Measurements from ENCODE around the gene ANKRD13A.
"Not testable (repeated sequence)": the region's sequence is repeated elsewhere in the genome, so short reads cannot be mapped to it uniquely, and the experiment has no call there.

Gene ANKRD13A

GRCh38 chr12:110038741-110039084, 39.5 kb downstream of the ANKRD13A start:
- no peak overlapping the region for H3K4me3 ChIP-seq (ENCODE audit: low read depth, low read length)
- no peak for DNase-seq (ENCODE audit: low read depth)

DNA sequence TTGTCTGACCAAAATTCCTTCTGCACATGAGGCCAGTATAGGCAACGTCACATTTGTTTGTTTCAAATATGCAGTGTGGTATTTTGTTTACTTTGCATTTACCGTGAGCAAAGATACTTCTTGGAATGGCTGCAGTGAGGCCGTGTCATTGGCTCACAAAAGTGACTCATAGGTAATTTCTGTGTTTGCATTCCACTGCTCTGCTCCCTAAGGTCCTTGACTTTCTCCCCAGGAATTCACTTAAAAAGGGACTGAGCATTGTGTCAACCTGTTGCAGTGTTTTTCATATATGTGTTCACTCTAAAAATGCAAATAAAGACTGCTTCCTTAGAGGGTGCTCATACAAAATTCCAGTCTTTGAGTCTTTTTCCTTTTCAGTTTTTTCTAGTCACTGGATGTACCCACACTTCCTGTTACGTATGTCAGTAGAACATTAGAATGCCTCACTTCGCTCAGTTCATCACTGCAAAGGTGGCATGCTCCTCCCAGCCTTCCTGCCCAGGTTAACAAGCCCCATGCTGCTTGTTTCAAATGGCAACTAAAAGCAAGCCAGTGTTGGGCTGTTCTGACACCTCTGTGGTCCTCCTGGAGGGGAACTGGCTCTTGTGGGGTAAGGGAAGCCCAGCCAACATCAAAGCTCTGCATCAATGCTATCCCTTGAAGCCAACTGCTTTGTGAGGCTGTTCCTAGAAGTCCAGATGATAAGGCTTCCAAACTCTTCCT, 40.0 kb downstream of the ANKRD13A start:
- peak; percentile 77 for DNase-seq (ENCODE audit: low read depth)
- no peak overlapping the region for H3K4me3 ChIP-seq (ENCODE audit: low read depth, low read length)

DNA sequence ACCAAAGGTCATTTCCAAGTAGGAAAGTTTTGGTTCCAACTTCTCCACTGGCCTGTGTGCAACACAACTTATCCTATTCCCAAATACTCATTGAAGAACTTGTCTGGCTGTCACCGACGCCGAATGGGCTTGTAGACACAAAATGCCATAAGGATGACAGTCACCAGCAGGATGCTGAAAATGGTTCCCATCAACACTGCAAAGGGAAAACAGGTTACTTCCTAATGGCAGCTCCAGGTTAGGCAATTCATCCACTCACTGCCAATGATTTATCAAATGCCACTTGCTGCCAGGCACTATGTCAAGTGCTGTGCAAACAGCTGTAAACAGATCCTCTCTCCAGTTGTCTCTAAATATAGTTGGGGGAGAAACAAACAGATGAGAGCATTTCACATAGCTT, 43.0 kb downstream of the ANKRD13A start:
- H3K4me3 ChIP-seq (ENCODE audit: low read depth, low read length): no peak overlapping the region
- DNase-seq (ENCODE audit: low read depth): no peak

DNA sequence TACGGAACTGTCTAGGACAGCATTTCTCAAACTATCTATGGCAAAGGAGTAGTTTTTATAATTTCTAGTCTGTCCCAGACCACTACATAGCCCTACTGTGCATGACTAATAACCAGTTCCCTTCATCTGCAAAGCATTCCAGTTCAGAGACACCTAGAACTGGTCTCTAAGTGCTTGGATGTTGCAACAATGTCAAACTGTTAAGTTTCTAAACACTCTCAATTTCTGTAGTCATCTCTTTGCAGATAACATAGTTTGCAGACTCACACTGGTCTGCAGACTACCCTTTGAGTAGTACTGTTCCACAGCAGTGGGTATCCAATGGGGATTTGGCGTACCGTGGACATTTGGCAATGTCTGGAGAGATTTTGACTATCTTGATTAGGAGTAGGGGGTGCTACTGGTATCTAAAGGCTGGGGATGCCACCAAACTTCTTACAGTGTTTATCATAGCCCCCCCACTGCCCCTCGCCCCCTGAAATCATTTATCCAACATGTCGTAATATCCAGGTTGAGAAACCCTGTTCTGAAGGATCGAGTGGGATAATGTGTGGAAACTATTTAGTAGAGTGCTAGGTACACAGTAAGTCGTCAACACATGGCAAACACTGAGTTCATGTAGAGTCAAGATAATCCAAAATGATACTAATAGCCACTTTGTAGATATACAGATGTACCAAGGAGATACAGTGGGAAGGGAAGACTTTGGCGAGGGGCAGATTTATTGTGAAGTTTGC, 47.4 kb downstream of the ANKRD13A start:
- no peak overlapping the region for H3K4me3 ChIP-seq (ENCODE audit: low read depth, low read length)
- DNase-seq (ENCODE audit: low read depth): no peak

DNA sequence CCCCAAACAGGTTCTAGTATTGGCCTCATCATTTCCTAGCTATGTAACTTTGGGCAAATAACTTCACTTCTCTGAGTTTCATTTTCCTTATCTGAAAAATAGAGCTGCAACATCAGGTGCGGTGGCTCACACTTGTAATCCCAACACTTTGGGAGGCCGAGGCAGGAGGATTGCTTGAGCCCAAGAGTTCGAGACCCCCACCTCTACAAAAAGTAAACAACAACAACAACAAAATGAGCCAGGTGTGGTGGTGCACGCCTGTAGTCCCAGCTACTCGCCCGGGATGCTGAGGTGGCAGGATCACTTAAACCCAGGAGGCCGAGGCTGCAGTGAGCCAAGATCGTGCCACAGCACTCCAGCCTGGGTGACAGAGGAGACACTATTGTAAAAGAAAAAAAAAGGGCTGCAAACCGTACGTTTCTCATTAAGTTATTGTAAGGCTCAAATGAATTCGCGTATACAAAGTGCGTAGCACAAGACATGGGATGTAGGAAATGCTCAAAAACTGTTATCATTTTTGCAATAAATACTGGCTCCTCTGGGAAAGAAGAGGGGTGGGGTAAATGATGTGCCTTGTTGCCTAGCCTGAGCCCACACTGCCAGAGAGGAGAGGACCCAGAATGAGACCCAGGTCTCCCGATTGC, 48.2 kb downstream of the ANKRD13A start:
- no peak for DNase-seq (ENCODE audit: low read depth)
- peak overlapping the region; percentile 89 for H3K4me3 ChIP-seq (ENCODE audit: low read depth, low read length)

GRCh38 chr12:110048242-110049027, 49.2 kb downstream of the ANKRD13A start, which contains the start of gene C12orf76:
TSS of gene C12orf76 (minus strand) at chr12:110048522. CDS start at chr12:110048495, 27 bp downstream.
- H3K4me3 ChIP-seq (ENCODE audit: low read depth, low read length): peak within 1 kb of the TSS; percentile 89

DNA sequence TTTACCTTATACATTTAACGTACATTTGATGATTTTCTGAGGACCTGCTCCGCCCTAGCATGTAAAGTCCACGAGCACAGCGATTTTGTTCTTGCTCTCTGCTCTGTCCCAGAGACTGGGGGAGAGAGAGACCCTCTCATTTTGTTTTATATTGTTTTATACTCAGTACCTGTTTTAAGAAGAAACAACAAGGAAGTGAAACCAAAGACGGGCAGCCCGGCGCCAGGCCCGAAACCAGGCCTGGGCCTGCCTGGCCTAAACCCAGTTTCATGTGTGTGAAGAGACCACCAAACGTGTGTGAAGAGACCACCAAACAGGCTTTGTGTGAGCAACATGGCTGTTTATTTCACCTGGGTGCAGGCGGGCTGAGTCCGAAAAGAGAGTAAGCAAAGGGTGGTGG, 49.8 kb downstream of the ANKRD13A start:
- peak overlapping the region; percentile 89 for H3K4me3 ChIP-seq (ENCODE audit: low read depth, low read length)
- not testable (repeated sequence) for DNase-seq (ENCODE audit: low read depth)

More at GRCh38 chr12:110048242-110049027, 49.2 kb downstream of the ANKRD13A start, which contains the start of gene C12orf76:
- DNase-seq (ENCODE audit: low read depth): peak; percentile 91

DNA sequence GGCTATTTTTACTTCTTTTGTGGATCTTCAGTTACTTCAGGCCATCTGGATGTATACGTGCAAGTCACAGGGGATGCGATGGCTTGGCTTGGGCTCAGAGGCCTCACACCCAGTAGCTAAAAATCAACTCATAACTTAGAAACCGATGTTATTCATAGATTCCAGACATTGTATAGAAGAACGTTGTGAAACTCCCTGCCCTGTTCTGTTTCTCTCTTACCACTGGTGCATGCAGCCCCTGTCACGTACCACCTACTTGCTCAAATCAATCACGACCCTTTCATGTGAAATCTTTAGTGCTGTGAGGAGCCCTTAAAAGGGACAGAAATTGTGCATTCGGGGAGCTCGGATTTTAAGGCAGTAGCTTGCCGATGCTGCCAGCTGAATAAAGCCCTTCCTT, 50.4 kb downstream of the ANKRD13A start:
- DNase-seq (ENCODE audit: low read depth); H3K4me3 ChIP-seq (ENCODE audit: low read depth, low read length): not testable (repeated sequence)

DNA sequence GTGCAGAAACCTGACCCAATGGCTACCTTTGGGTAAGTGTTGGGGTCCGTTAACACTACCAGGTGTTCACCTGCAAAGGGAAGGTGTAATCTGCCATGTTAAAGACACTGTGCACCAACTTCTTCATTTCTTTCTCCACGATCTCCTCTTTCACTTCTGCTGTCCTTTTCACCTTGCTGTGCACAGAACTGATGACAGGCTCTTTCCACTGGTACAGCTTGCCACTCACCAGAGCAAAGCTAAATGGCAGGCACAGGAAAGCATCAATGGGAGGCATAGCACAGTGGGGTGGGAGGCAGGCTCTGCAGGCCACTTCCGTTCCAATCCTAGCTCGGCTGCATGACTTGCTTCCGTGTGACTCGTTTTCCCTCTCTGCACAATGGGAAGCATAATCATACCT, 51.7 kb downstream of the ANKRD13A start:
- no peak overlapping the region for H3K4me3 ChIP-seq (ENCODE audit: low read depth, low read length)
- DNase-seq (ENCODE audit: low read depth): no peak

DNA sequence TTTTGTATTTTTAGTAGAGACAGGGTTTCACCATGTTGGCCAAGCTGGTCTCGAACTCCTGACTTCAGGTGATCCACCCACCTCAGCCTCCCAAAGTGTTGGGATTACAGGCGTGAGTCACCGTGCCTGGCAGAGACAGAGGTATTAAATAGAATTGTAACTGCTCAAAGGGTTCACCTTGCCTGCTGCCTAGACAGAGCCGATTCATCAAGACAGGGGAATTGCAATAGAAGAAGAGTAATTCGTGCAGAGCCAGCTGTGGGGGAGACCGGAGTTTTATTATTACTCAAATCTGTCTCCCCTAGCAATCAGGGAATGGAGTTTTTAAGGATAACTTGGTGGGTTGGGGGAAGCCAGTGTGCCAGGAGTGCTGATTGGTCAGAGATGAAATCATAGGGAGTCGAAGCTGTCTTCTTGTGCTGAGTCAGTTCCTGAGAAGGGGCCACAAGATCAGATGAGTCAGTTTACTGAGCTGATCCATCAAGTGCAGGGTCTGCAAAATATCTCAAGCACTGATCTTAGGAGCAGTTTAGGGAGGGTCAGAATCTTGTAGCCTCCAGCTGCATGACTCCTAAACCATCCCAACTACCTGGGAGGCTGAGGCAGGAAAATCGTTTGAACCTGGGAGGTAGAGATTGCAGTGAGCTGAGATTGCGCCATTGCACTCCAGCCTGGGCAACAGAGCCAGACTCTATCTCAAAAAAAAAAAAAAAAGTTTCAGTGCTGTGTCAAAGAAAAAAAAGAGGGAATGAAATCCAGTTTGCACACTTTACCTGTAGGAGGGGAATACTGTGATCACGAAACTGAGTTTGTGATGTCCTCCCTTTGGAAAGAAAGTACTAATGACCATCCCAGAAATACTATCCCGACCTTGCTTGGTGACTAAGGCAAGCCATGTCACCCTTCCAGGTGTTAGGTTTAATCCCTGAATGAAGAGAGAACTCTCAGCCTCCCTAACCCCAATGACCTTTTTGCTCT, 56.4 kb downstream of the ANKRD13A start:
- not testable (repeated sequence) for H3K4me3 ChIP-seq (ENCODE audit: low read depth, low read length)
- peak; percentile 85 for DNase-seq (ENCODE audit: low read depth)

DNA sequence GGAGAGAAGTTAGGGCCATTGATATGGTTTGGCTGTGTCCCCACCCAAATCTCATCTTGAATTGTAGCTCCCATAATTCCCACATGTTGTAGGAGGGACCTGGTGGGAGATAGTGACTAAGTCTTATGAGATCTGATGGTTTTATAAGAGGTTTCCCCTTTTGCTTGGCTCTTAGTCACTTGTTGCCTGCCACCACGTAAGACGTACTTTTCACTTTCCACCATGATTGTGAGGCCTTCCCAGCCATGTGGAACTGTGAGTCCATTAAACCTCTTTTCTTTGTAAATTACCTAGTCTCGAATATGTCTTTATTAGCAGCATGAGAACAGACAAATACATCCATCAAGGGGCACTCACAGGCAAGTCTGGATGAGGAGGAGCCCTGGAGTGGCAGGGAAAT, 57.4 kb downstream of the ANKRD13A start:
- not testable (repeated sequence) for DNase-seq (ENCODE audit: low read depth); H3K4me3 ChIP-seq (ENCODE audit: low read depth, low read length)

GRCh38 chr12:110058875-110059615, 59.8 kb downstream of the ANKRD13A start:
- DNase-seq (ENCODE audit: low read depth): no peak

GRCh38 chr12:110059651-110060000, 60.4 kb downstream of the ANKRD13A start:
- DNase-seq (ENCODE audit: low read depth): no peak
- no peak overlapping the region for H3K4me3 ChIP-seq (ENCODE audit: low read depth, low read length)

More at GRCh38 chr12:110058875-110059615, 59.8 kb downstream of the ANKRD13A start:
- H3K4me3 ChIP-seq (ENCODE audit: low read depth, low read length): no peak overlapping the region

- no peak for DNase-seq (ENCODE audit: low read depth)
- H3K4me3 ChIP-seq (ENCODE audit: low read depth, low read length): no peak overlapping the region
Observed at GRCh38 chr12:110062241-110062640, 63.0 kb downstream of the ANKRD13A start.

- no peak overlapping the region for H3K4me3 ChIP-seq (ENCODE audit: low read depth, low read length)
- no peak for DNase-seq (ENCODE audit: low read depth)
Observed at GRCh38 chr12:110065540-110065939, 66.3 kb downstream of the ANKRD13A start.

GRCh38 chr12:110067531-110067930, 68.3 kb downstream of the ANKRD13A start:
- H3K4me3 ChIP-seq (ENCODE audit: low read depth, low read length): no peak overlapping the region
- no peak for DNase-seq (ENCODE audit: low read depth)

DNA sequence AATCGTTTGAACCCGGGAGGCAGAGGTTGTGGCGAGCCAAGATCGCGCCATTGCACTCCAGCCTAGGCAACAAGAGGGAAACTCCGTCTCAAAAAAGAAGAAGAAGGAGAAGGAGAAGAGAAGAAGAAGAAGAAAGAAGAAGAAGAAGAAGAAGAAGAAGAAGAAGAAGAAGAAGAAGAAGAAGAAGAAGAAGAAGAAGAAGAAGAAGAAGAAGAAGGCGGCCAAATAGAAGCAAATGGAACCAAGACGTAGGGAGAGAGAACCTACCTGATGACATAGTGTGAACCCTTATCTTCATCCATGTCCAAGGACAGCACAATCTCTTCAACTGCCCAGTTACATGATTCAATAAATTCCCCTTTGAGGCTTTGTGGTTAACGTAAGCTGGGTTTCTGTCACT, 68.9 kb downstream of the ANKRD13A start:
- H3K4me3 ChIP-seq (ENCODE audit: low read depth, low read length); DNase-seq (ENCODE audit: low read depth): not testable (repeated sequence)

GRCh38 chr12:110068654-110069053, 69.4 kb downstream of the ANKRD13A start:
- no peak overlapping the region for H3K4me3 ChIP-seq (ENCODE audit: low read depth, low read length)
- DNase-seq (ENCODE audit: low read depth): no peak

Data from skeletal muscle cell (primary cell).